Activated naive CD8-positive, alpha-beta T cell treated with anti-CD3 and anti-CD28 coated beads for 36 hours (primary cell): ENCODE data around the gene KCNE4. TPM values are rescaled to one million over a fixed set of nuclear protein-coding genes. Genes with fewer than 3 reads are reported as not detected.

Experiments used
- DNase-seq: peaks from one replicate; pipeline ENCODE4 v3.0.0; 2021
- H3K27ac Mint-ChIP-seq: one replicate; pipeline ENCODE4 v1.8.0; 2022; ENCODE audit warnings: mild to moderate bottlenecking, moderate library complexity, mixed read lengths
- H3K27me3 Mint-ChIP-seq: one replicate; pipeline ENCODE4 v1.8.0; 2022; ENCODE audit warnings: mild to moderate bottlenecking, mixed read lengths
- H3K36me3 Mint-ChIP-seq: one replicate; pipeline ENCODE4 v1.8.0; 2021; ENCODE audit warnings: mild to moderate bottlenecking, mixed read lengths
- H3K4me1 Mint-ChIP-seq: one replicate; pipeline ENCODE4 v1.8.0; 2021; ENCODE audit warnings: mixed read lengths
- H3K4me3 Mint-ChIP-seq: one replicate; pipeline ENCODE4 v1.8.0; 2022; ENCODE audit warnings: mild to moderate bottlenecking, moderate library complexity, mixed read lengths
- H3K9me3 Mint-ChIP-seq: one replicate; pipeline ENCODE4 v1.8.0; 2022; ENCODE audit warnings: mixed read lengths
- total RNA-seq, 2 experiments: library from RNA; stranded (reverse); gene quantifications; one replicate each; pipeline ENCODE4 v1.2.3, GENCODE V29; 2021

KCNE4 gene
- total RNA-seq, 2 experiments from 2014 or later = not detected

GRCh38 chr2:223032187-223033142 lies 19.5 kb upstream of the KCNE4 start:
- DNase-seq = no peak
- no peak overlapping the region for H3K27ac Mint-ChIP-seq
- H3K27me3 Mint-ChIP-seq = peaks cover 10% of the 10 kb centered on the region
- H3K36me3 Mint-ChIP-seq = no peaks in the 10 kb centered on the region
- H3K4me3 Mint-ChIP-seq = no peak overlapping the region
- H3K4me1 Mint-ChIP-seq = no peaks in the 10 kb centered on the region
- H3K9me3 Mint-ChIP-seq = peaks cover 10% of the 10 kb centered on the region

- Mint-ChIP-seq H3K9me3 (peaks cover 10% of the 10 kb centered on the region), H3K27ac (no peak overlapping the region), H3K36me3 (no peaks in the 10 kb centered on the region), H3K4me1 (no peaks in the 10 kb centered on the region), H3K27me3 (peaks cover 10% of the 10 kb centered on the region), H3K4me3 (no peak overlapping the region)
- no peak for DNase-seq
Observed at GRCh38 chr2:223034221-223034975, 17.6 kb upstream of the KCNE4 start.

- H3K4me3 Mint-ChIP-seq = no peak overlapping the region
- peaks cover 10% of the 10 kb centered on the region for H3K27me3 Mint-ChIP-seq
- H3K36me3 Mint-ChIP-seq = no peaks in the 10 kb centered on the region
- no peak for DNase-seq
- H3K27ac Mint-ChIP-seq = no peak overlapping the region
- H3K4me1 Mint-ChIP-seq = no peaks in the 10 kb centered on the region
- H3K9me3 Mint-ChIP-seq = peaks cover 6% of the 10 kb centered on the region
Observed at GRCh38 chr2:223036790-223037444, 15.1 kb upstream of the KCNE4 start.

GRCh38 chr2:223037445-223037800 lies 14.6 kb upstream of the KCNE4 start:
- no peaks in the 10 kb centered on the region for H3K36me3 Mint-ChIP-seq
- H3K4me1 Mint-ChIP-seq = no peaks in the 10 kb centered on the region
- no peak overlapping the region for H3K4me3 Mint-ChIP-seq
- no peak for DNase-seq
- peaks cover 1% of the 10 kb centered on the region for H3K9me3 Mint-ChIP-seq
- H3K27me3 Mint-ChIP-seq = peaks cover 10% of the 10 kb centered on the region
- H3K27ac Mint-ChIP-seq = no peak overlapping the region

GRCh38 chr2:223039618-223040017 lies 12.4 kb upstream of the KCNE4 start:
- peaks cover 8% of the 10 kb centered on the region for H3K27me3 Mint-ChIP-seq
- DNase-seq = no peak
- peaks cover 9% of the 10 kb centered on the region for H3K4me1 Mint-ChIP-seq
- no peak overlapping the region for H3K4me3 Mint-ChIP-seq
- H3K9me3 Mint-ChIP-seq = no peaks in the 10 kb centered on the region
- H3K27ac Mint-ChIP-seq = no peak overlapping the region
- no peaks in the 10 kb centered on the region for H3K36me3 Mint-ChIP-seq

GRCh38 chr2:223040527-223040926 lies 11.5 kb upstream of the KCNE4 start:
- H3K27ac Mint-ChIP-seq = no peak overlapping the region
- DNase-seq = no peak
- H3K4me3 Mint-ChIP-seq = no peak overlapping the region
- peaks cover 9% of the 10 kb centered on the region for H3K4me1 Mint-ChIP-seq
- no peaks in the 10 kb centered on the region for H3K36me3 Mint-ChIP-seq
- H3K27me3 Mint-ChIP-seq = peaks cover 4% of the 10 kb centered on the region
- no peaks in the 10 kb centered on the region for H3K9me3 Mint-ChIP-seq

- Mint-ChIP-seq H3K27me3 (peaks cover 6% of the 10 kb centered on the region), H3K4me3 (no peak overlapping the region), H3K9me3 (no peaks in the 10 kb centered on the region), H3K27ac (no peak overlapping the region), H3K36me3 (no peaks in the 10 kb centered on the region), H3K4me1 (peaks cover 9% of the 10 kb centered on the region)
- no peak for DNase-seq
Observed at GRCh38 chr2:223041527-223042109, 10.4 kb upstream of the KCNE4 start.

- no peak overlapping the region for H3K4me3 Mint-ChIP-seq
- H3K36me3 Mint-ChIP-seq = no peaks in the 10 kb centered on the region
- H3K4me1 Mint-ChIP-seq = peaks cover 9% of the 10 kb centered on the region
- H3K27me3 Mint-ChIP-seq = peaks cover 2% of the 10 kb centered on the region
- H3K27ac Mint-ChIP-seq = no peak overlapping the region
- no peak for DNase-seq
- no peaks in the 10 kb centered on the region for H3K9me3 Mint-ChIP-seq
Observed at GRCh38 chr2:223042284-223042683, 9.7 kb upstream of the KCNE4 start.

GRCh38 chr2:223042704-223043118 lies 9.3 kb upstream of the KCNE4 start:
- no peak overlapping the region for H3K4me3 Mint-ChIP-seq
- peaks cover 2% of the 10 kb centered on the region for H3K27me3 Mint-ChIP-seq
- no peak for DNase-seq
- no peaks in the 10 kb centered on the region for H3K36me3 Mint-ChIP-seq
- no peaks in the 10 kb centered on the region for H3K9me3 Mint-ChIP-seq
- peaks cover 9% of the 10 kb centered on the region for H3K4me1 Mint-ChIP-seq
- H3K27ac Mint-ChIP-seq = no peak overlapping the region

GRCh38 chr2:223043164-223043941 lies 8.6 kb upstream of the KCNE4 start:
- H3K4me1 Mint-ChIP-seq = peaks cover 9% of the 10 kb centered on the region
- no peaks in the 10 kb centered on the region for H3K9me3 Mint-ChIP-seq
- no peak overlapping the region for H3K27ac Mint-ChIP-seq
- H3K4me3 Mint-ChIP-seq = no peak overlapping the region
- peaks cover 2% of the 10 kb centered on the region for H3K27me3 Mint-ChIP-seq
- H3K36me3 Mint-ChIP-seq = no peaks in the 10 kb centered on the region
- no peak for DNase-seq

GRCh38 chr2:223044092-223044836 lies 7.7 kb upstream of the KCNE4 start:
- Mint-ChIP-seq H3K27me3 (peaks cover 2% of the 10 kb centered on the region), H3K4me1 (peaks cover 12% of the 10 kb centered on the region), H3K9me3 (no peaks in the 10 kb centered on the region), H3K27ac (no peak overlapping the region), H3K36me3 (no peaks in the 10 kb centered on the region), H3K4me3 (no peak overlapping the region)
- no peak for DNase-seq

GRCh38 chr2:223044916-223045700 lies 6.9 kb upstream of the KCNE4 start:
- no peak overlapping the region for H3K4me3 Mint-ChIP-seq
- no peak overlapping the region for H3K27ac Mint-ChIP-seq
- H3K36me3 Mint-ChIP-seq = no peaks in the 10 kb centered on the region
- DNase-seq = no peak
- H3K4me1 Mint-ChIP-seq = peaks cover 12% of the 10 kb centered on the region
- peaks cover 2% of the 10 kb centered on the region for H3K27me3 Mint-ChIP-seq
- H3K9me3 Mint-ChIP-seq = no peaks in the 10 kb centered on the region

GRCh38 chr2:223046470-223047040 lies 5.4 kb upstream of the KCNE4 start:
- H3K27ac Mint-ChIP-seq = no peak overlapping the region
- H3K4me1 Mint-ChIP-seq = peaks cover 12% of the 10 kb centered on the region
- peaks cover 2% of the 10 kb centered on the region for H3K27me3 Mint-ChIP-seq
- no peaks in the 10 kb centered on the region for H3K36me3 Mint-ChIP-seq
- no peaks in the 10 kb centered on the region for H3K9me3 Mint-ChIP-seq
- no peak overlapping the region for H3K4me3 Mint-ChIP-seq
- no peak for DNase-seq
